ENCODE results near the gene NLGN2.

DNA sequence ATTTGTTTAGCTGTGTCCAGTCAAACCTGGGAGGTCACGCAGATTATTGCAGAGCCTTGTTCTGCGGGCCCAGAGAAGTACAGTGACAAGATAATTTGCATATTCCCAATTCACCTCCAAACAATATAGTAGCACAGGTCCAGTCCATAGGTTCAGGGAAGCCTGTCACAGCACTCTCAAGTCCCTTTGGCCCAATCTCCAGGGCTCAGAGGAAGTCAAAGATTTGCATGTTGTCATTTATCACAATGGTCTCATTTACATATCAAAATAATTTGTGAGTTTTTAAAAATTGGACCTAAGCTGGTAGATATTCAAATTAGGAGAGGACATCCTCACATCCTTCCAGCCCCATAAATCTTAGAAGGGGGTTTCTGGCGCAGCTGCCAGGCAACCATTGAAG is 59.9 kb downstream of the NLGN2 start:
- TF ChIP-seq JUND (IDR thresholded peaks at IDR 0.05) (no peak), CTCF (IDR thresholded peaks at IDR 0.05; ENCODE audit: low read depth, low read length, missing input control) (no peak), TAF1 (conservative IDR thresholded peaks at IDR 0.05) (no peak), YY1 (IDR thresholded peaks at IDR 0.05) (no peak), EGR1 (IDR thresholded peaks at IDR 0.05; ENCODE audit: low read depth in 2 of 2) (no peak), RAD21 (IDR thresholded peaks at IDR 0.05) (no peak), REST (IDR thresholded peaks at IDR 0.05) (no peak), MAX (IDR thresholded peaks at IDR 0.05) (no peak)
- TF ChIP-seq, protein P1, sequence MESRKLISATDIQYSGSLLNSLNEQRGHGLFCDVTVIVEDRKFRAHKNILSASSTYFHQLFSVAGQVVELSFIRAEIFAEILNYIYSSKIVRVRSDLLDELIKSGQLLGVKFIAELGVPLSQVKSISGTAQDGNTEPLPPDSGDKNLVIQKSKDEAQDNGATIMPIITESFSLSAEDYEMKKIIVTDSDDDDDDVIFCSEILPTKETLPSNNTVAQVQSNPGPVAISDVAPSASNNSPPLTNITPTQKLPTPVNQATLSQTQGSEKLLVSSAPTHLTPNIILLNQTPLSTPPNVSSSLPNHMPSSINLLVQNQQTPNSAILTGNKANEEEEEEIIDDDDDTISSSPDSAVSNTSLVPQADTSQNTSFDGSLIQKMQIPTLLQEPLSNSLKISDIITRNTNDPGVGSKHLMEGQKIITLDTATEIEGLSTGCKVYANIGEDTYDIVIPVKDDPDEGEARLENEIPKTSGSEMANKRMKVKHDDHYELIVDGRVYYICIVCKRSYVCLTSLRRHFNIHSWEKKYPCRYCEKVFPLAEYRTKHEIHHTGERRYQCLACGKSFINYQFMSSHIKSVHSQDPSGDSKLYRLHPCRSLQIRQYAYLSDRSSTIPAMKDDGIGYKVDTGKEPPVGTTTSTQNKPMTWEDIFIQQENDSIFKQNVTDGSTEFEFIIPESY (IDR thresholded peaks at IDR 0.05) = no peak
